Articular chondrocyte of knee joint (primary cell): ENCODE results near the gene PSMB4. TPM values are rescaled to one million over a fixed set of nuclear protein-coding genes. Genes with fewer than 3 reads are reported as not detected.

Source experiments
- small RNA-seq: library from RNA; depleted of rRNA; stranded (forward); fragments of <200 nt; gene quantifications from one replicate; pipeline ENCODE3, GENCODE V24; 2012
- total RNA-seq: library from RNA; depleted of rRNA; stranded (reverse); fragments of >200 nt; gene quantifications from 2 replicates; pipeline ENCODE4 v1.2.3, GENCODE V29; 2012

The PSMB4 gene
- total RNA-seq: 290 and 352 TPM in 2 replicates

GRCh38 chr1:151399324-151400171 is at the start of gene PSMB4:
Gene PSMB4 (plus strand): TSS chr1:151399573. CDS start chr1:151399588, 15 bp downstream.

GRCh38 chr1:151372058-151372934 is 27.1 kb upstream of the PSMB4 start, which contains the start of gene SELENBP1:
Gene SELENBP1 (minus strand): TSS chr1:151372705. CDS start chr1:151372641, 64 bp downstream.

Small RNA genes lying within 50 kb of the gene (small RNA-seq; reads per million reads assigned to genes)
- gene RNY4P25: not detected

Other genes with a start within 250 kb of the PSMB4 start
- not detected in 2 replicates for gene TNFAIP8L2, start 242.9 kb upstream of the PSMB4 start, total RNA-seq
- 7.4 and 9.0 TPM in 2 replicates for gene LYSMD1, start 233.7 kb upstream of the PSMB4 start, total RNA-seq
- gene SCNM1, start 233.4 kb upstream of the PSMB4 start, total RNA-seq: 26.9 and 37.2 TPM in 2 replicates
- gene TMOD4, start 223.6 kb upstream of the PSMB4 start, total RNA-seq: 0.32 and 0.52 TPM in 2 replicates
- 32.5 and 34.6 TPM in 2 replicates for gene VPS72, start 209.4 kb upstream of the PSMB4 start, total RNA-seq
- 78.0 and 88.6 TPM in 2 replicates for gene PIP5K1A, start 201.0 kb upstream of the PSMB4 start, total RNA-seq
- gene PSMD4, start 144.8 kb upstream of the PSMB4 start, total RNA-seq: 112 and 120 TPM in 2 replicates
- gene ZNF687, start 117.3 kb upstream of the PSMB4 start, total RNA-seq: 12.9 and 14.1 TPM in 2 replicates
- gene PI4KB, start 72.2 kb upstream of the PSMB4 start, total RNA-seq: 43.9 and 44.8 TPM in 2 replicates
- gene RFX5, start 52.3 kb upstream of the PSMB4 start, total RNA-seq: 30.2 and 34.6 TPM in 2 replicates
- gene SELENBP1, start 26.9 kb upstream of the PSMB4 start, total RNA-seq: 89.0 and 90.6 TPM in 2 replicates
- gene POGZ, start 59.9 kb downstream of the PSMB4 start, total RNA-seq: 34.9 and 36.8 TPM in 2 replicates
- gene CGN, start 111.8 kb downstream of the PSMB4 start, total RNA-seq: not detected in 2 replicates
- 11.8 and 15.8 TPM in 2 replicates for gene TUFT1, start 140.7 kb downstream of the PSMB4 start, total RNA-seq
- gene SNX27, start 212.5 kb downstream of the PSMB4 start, total RNA-seq: 27.7 and 35.2 TPM in 2 replicates